Panc1 (cell line): ENCODE results near the gene SIGLEC8. TPM values are rescaled to one million over a fixed set of nuclear protein-coding genes. Genes with fewer than 3 reads are reported as not detected.
"Not testable (repeated sequence)": the region's sequence is repeated elsewhere in the genome, so short reads cannot be mapped to it uniquely, and the experiment has no call there.

ENCODE experiments used
- ATAC-seq: fragments of 200-7000 bp; cut with Tn5 transposase; 2 replicates; pipeline ENCODE4 v1.9.1; 2020; ENCODE audit warnings: mild to moderate bottlenecking, moderate library complexity
- BruUV-seq: library from RNA; stranded (reverse); fragments of 400-500 nt; replicated peaks from 2 replicates; lab custom pipeline; 2021; lab: Mats Ljungman, UMichigan
- CTCF ChIA-PET: fragments of 300-600 bp; sonication (Branson Sonifier 250); formaldehyde crosslinking; loops from one replicate; lab custom pipeline; 2022; ENCODE audit warnings: antibody characterized with exemption; lab: Charles Lee
- POLR2A ChIA-PET: fragments of 300-600 bp; sonication (Branson Sonifier 250); formaldehyde crosslinking; loops from one replicate; lab custom pipeline; 2022; ENCODE audit warnings: antibody characterized with exemption; lab: Charles Lee
- DNase-seq: peaks from one replicate; pipeline ENCODE4 v3.0.0-alpha.2; 2010; ENCODE audit warnings: low read depth, low spot score
- H3K27ac ChIP-seq: 2 replicates; pipeline ENCODE4 v1.5.1; 2011; ENCODE audit warnings: mild to moderate bottlenecking, low read length, inconsistent platforms
- H3K27me3 ChIP-seq: fragments of 200-500 bp; sonication (Bioruptor generic); 2 replicates; pipeline ENCODE4 v1.6.0; 2014; ENCODE audit warnings: low read length, inconsistent platforms; ENCODE audit not compliant: control insufficient read depth, insufficient read depth
- H3K36me3 ChIP-seq: fragments of 200-500 bp; sonication (Bioruptor generic); 2 replicates; pipeline ENCODE4 v1.5.1; 2014; ENCODE audit warnings: inconsistent platforms, mild to moderate bottlenecking, low read length, moderate library complexity; ENCODE audit not compliant: control insufficient read depth, insufficient read depth
- H3K4me1 ChIP-seq: 2 replicates; pipeline ENCODE4 v1.5.1; 2011; ENCODE audit warnings: inconsistent platforms, mild to moderate bottlenecking, low read length, moderate library complexity; ENCODE audit not compliant: control insufficient read depth, insufficient read depth
- H3K4me3 ChIP-seq, 2 experiments: 2 replicates each; pipeline ENCODE4 v1.5.1; 2011 to 2012; ENCODE audit warnings: low read depth in 2 of 2, low read length in 2 of 2, mild to moderate bottlenecking in 2 of 2, inconsistent platforms in 1 of 2, moderate library complexity in 1 of 2
- H3K9me3 ChIP-seq: fragments of 200-500 bp; sonication (Bioruptor generic); 2 replicates; pipeline ENCODE4 v1.5.1; 2014; ENCODE audit warnings: low read depth, mild to moderate bottlenecking, inconsistent platforms, low read length, moderate library complexity; ENCODE audit not compliant: control insufficient read depth, insufficient read depth
- POLR2AphosphoS5 ChIP-seq: IDR thresholded peaks from 2 replicates; pipeline ENCODE4 v1.6.1; 2012; ENCODE audit warnings: mild to moderate bottlenecking, low read depth, low read length, moderate library complexity
- SIN3A ChIP-seq: IDR thresholded peaks from 2 replicates; pipeline ENCODE4 v1.6.1; 2012; ENCODE audit warnings: low read depth, mild to moderate bottlenecking, low read length, moderate library complexity, borderline replicate concordance; ENCODE audit not compliant: insufficient read depth
- TCF7L2 ChIP-seq: IDR thresholded peaks from 2 replicates; pipeline ENCODE4 v1.6.1; 2011; ENCODE audit warnings: mild to moderate bottlenecking, low read depth, low read length, inconsistent platforms
- in situ Hi-C: cut with HindIII; loops from 2 replicates; pipeline ENCODE4 v1.10.0; 2016; ENCODE audit warnings: low sequenced_read_pairs, low pct_unique_long_range_greater_than_20kb
- intact Hi-C: fragments of 100-400 bp; cut with micrococcal nuclease; formaldehyde crosslinking; loops from one replicate; pipeline ENCODE4 v1.10.0; 2022; ENCODE audit not compliant: unreplicated experiment
- total RNA-seq: library from RNA; stranded (reverse); gene quantifications from one replicate; pipeline ENCODE4 v1.2.1, GENCODE V29; 2021; ENCODE audit not compliant: unreplicated experiment
- TF ChIP-seq, protein P1 (sequence below), 2 experiments: IDR thresholded peaks; 2 replicates each; pipeline ENCODE4 v1.6.1; 2011 to 2012; ENCODE audit warnings: low read depth in 2 of 2, control low read depth in 1 of 2, low read length in 1 of 2, mild to moderate bottlenecking in 1 of 2, moderate library complexity in 1 of 2; ENCODE audit not compliant: insufficient read depth in 1 of 2
- TF ChIP-seq, protein P2 (sequence below): fragments of 450-650 bp; IDR thresholded peaks from 2 replicates; pipeline ENCODE4 v1.5.1; 2017; ENCODE audit warnings: mild to moderate bottlenecking

SIGLEC8 gene
- total RNA-seq, 1 experiment from 2014 or later: not detected

DNA sequence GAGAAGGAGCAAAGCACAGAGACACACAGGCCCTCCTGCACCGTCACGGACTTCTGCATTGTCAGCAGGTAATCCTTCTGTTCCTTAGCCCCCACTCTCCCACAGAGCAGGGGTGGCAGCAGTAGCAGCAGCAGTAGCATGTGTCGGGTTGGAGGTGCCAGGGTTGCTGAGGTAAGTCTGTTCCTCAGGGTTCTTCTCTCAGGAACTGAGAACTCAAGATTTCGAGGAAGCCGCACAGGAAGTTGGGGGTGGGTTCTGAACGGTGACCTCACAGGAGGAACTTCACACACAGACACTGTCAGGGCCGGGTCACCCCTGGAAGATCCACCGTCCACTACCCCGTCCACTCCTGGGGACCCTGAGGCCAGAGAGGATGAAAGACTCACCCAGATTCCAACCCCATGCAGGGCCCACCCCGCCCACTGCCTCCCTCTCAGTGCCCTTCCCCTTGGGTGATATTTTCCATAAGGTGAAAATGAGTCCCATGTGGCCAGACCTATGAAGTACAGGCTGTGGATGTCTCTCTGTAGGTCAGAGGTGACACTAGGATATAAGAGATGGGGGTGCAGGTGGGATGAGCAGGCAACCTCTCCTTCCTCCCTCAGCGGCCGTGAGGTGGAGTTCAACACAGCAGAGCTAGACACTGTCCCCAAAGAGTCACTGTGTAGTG is 43.5 kb upstream of the SIGLEC8 start, which contains the start of gene SIGLEC12:
Gene SIGLEC12 (minus strand): TSS at position 207 of the 670 bp plus-strand sequence. CDS start 67 bp downstream, at position 140.
- in situ Hi-C loops: no loop called here
- no peaks in the 10 kb centered on the region for H3K36me3 ChIP-seq
- ATAC-seq: no peak
- H3K27ac ChIP-seq: no peak within 1 kb of the TSS
- POLR2A ChIA-PET: no interaction called here
- H3K27me3 ChIP-seq: no peaks in the 10 kb centered on the region
- no peak within 1 kb of the TSS for H3K4me3 ChIP-seq
- BruUV-seq: no TSS peak
- H3K4me1 ChIP-seq: no peaks in the 10 kb centered on the region
- CTCF ChIA-PET: no interaction called here
- intact Hi-C loops: no loop called here
- no peak for DNase-seq
- TF ChIP-seq, protein P1, sequence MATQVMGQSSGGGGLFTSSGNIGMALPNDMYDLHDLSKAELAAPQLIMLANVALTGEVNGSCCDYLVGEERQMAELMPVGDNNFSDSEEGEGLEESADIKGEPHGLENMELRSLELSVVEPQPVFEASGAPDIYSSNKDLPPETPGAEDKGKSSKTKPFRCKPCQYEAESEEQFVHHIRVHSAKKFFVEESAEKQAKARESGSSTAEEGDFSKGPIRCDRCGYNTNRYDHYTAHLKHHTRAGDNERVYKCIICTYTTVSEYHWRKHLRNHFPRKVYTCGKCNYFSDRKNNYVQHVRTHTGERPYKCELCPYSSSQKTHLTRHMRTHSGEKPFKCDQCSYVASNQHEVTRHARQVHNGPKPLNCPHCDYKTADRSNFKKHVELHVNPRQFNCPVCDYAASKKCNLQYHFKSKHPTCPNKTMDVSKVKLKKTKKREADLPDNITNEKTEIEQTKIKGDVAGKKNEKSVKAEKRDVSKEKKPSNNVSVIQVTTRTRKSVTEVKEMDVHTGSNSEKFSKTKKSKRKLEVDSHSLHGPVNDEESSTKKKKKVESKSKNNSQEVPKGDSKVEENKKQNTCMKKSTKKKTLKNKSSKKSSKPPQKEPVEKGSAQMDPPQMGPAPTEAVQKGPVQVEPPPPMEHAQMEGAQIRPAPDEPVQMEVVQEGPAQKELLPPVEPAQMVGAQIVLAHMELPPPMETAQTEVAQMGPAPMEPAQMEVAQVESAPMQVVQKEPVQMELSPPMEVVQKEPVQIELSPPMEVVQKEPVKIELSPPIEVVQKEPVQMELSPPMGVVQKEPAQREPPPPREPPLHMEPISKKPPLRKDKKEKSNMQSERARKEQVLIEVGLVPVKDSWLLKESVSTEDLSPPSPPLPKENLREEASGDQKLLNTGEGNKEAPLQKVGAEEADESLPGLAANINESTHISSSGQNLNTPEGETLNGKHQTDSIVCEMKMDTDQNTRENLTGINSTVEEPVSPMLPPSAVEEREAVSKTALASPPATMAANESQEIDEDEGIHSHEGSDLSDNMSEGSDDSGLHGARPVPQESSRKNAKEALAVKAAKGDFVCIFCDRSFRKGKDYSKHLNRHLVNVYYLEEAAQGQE (IDR thresholded peaks at IDR 0.05; ENCODE audit: insufficient read depth in 1 of 2, low read depth in 2 of 2, low read length in 1 of 2): no peak
- no peak for TF ChIP-seq SIN3A
- TF ChIP-seq POLR2AphosphoS5: no peak
- TF ChIP-seq TCF7L2: no peak
- TF ChIP-seq, protein P2, sequence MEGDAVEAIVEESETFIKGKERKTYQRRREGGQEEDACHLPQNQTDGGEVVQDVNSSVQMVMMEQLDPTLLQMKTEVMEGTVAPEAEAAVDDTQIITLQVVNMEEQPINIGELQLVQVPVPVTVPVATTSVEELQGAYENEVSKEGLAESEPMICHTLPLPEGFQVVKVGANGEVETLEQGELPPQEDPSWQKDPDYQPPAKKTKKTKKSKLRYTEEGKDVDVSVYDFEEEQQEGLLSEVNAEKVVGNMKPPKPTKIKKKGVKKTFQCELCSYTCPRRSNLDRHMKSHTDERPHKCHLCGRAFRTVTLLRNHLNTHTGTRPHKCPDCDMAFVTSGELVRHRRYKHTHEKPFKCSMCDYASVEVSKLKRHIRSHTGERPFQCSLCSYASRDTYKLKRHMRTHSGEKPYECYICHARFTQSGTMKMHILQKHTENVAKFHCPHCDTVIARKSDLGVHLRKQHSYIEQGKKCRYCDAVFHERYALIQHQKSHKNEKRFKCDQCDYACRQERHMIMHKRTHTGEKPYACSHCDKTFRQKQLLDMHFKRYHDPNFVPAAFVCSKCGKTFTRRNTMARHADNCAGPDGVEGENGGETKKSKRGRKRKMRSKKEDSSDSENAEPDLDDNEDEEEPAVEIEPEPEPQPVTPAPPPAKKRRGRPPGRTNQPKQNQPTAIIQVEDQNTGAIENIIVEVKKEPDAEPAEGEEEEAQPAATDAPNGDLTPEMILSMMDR: no peak
- H3K9me3 ChIP-seq: no peaks in the 10 kb centered on the region

- H3K27me3 ChIP-seq, H3K36me3 ChIP-seq, POLR2A ChIA-PET, CTCF ChIA-PET, in situ Hi-C loops, intact Hi-C loops, H3K4me3 ChIP-seq, DNase-seq, H3K27ac ChIP-seq, BruUV-seq, H3K4me1 ChIP-seq, ATAC-seq, H3K9me3 ChIP-seq: not testable (repeated sequence)
These were observed 42.7 kb upstream of the SIGLEC8 start for GRCh38 chr19:51500931-51501330.

GRCh38 chr19:51497666-51498065 is 39.4 kb upstream of the SIGLEC8 start:
- Histone ChIP-seq H3K27ac (no peak overlapping the region), H3K4me3 (no peak overlapping the region), H3K36me3 (no peaks in the 10 kb centered on the region), H3K9me3 (no peaks in the 10 kb centered on the region), H3K4me1 (no peaks in the 10 kb centered on the region), H3K27me3 (0 out of 2 replicates have a peak, but pooled peaks cover 3% of the 10 kb centered on the region)
- TF ChIP-seq, protein P1 (IDR thresholded peaks at IDR 0.05; ENCODE audit: insufficient read depth in 1 of 2, low read depth in 2 of 2, low read length in 1 of 2): no peak
- TF ChIP-seq POLR2AphosphoS5: no peak
- TF ChIP-seq, protein P2: no peak
- in situ Hi-C loops (no loop called here), intact Hi-C loops (no loop called here)
- CTCF ChIA-PET: no interaction called here
- DNase-seq (no peak), ATAC-seq (no peak)
- no TSS peak for BruUV-seq
- POLR2A ChIA-PET: no interaction called here
